ENCODE measurements around the gene C6orf15.

C6orf15 gene

DNA sequence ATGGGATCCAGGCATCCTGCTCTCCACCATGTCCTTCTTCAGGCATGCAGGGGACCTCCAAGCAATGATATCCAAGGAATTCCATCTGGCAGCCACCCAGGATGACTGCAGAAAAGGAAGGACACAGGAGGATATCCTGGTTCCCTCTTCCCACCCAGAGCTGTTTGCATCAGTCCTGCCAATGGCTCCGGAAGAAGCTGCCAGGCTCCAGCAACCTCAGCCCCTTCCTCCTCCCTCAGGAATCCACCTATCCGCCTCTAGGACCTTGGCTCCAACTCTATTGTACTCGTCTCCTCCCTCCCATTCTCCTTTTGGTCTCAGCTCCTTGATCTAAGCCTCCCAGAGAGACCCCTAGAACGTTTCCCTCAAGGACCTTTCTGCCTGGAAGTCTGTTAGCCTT is 27.2 kb upstream of the C6orf15 start:
- no peaks in the 10 kb centered on the region for H3K27me3 ChIP-seq (ENCODE audit: insufficient read depth, low read length, poor library complexity, severe bottlenecking)
- H3K9ac ChIP-seq (ENCODE audit: low read depth, low read length, poor library complexity, severe bottlenecking): no peak overlapping the region
- H3K36me3 ChIP-seq (ENCODE audit: insufficient read depth, low read length): no peaks in the 10 kb centered on the region
- H4K20me1 ChIP-seq (ENCODE audit: insufficient read depth, low read length, poor library complexity, severe bottlenecking): no peaks in the 10 kb centered on the region
- peaks cover 3% of the 10 kb centered on the region for H3K4me1 ChIP-seq (ENCODE audit: insufficient read depth, low read length, poor library complexity, severe bottlenecking)
- no peak overlapping the region for H3K4me2 ChIP-seq (ENCODE audit: low read depth, low read length, poor library complexity, severe bottlenecking)
- no peaks in the 10 kb centered on the region for H3K9me3 ChIP-seq (ENCODE audit: insufficient read depth, low read depth, low read length)
- TF ChIP-seq, protein P1, sequence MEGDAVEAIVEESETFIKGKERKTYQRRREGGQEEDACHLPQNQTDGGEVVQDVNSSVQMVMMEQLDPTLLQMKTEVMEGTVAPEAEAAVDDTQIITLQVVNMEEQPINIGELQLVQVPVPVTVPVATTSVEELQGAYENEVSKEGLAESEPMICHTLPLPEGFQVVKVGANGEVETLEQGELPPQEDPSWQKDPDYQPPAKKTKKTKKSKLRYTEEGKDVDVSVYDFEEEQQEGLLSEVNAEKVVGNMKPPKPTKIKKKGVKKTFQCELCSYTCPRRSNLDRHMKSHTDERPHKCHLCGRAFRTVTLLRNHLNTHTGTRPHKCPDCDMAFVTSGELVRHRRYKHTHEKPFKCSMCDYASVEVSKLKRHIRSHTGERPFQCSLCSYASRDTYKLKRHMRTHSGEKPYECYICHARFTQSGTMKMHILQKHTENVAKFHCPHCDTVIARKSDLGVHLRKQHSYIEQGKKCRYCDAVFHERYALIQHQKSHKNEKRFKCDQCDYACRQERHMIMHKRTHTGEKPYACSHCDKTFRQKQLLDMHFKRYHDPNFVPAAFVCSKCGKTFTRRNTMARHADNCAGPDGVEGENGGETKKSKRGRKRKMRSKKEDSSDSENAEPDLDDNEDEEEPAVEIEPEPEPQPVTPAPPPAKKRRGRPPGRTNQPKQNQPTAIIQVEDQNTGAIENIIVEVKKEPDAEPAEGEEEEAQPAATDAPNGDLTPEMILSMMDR (conservative IDR thresholded peaks at IDR 0.05; ENCODE audit: low read length): no peak
- no peak for TF ChIP-seq EZH2phosphoT487 (IDR thresholded peaks at IDR 0.05; ENCODE audit: borderline replicate concordance)
- no peak overlapping the region for H2AFZ ChIP-seq (ENCODE audit: low read length)
- H3K9me2 ChIP-seq (replicated peaks; ENCODE audit: low read depth, low read length): no peaks in the 10 kb centered on the region
- H3K79me2 ChIP-seq (ENCODE audit: insufficient read depth, low read length): no peaks in the 10 kb centered on the region
- H3F3A ChIP-seq (ENCODE audit: low read depth): no peaks in the 10 kb centered on the region
- no peak overlapping the region for H3K4me3 ChIP-seq (ENCODE audit: low read length, poor library complexity, severe bottlenecking)

DNA sequence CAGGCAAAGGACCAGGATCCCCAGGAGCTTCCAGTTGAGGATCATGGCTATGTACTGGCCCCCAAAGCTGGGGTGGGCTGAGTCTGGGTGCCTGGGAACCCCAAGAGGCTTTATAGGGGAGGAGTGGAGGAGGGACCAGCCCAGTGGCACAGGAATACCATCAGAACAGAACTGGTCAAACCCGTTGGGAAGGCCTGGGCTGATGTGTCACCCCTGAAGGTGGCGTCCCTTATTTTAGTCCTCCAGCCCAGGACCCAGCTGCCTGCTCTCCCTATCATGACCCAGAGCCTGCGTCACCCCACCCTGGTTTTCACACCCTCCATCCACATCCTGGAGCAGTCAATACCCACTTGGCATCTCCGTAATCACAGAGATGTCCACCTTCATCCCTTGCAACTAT is 26.6 kb upstream of the C6orf15 start, which contains the start of gene PSORS1C2:
Gene PSORS1C2 (minus strand): TSS at position 85 of the 400 bp plus-strand sequence. CDS start 40 bp downstream, at position 45.
- Histone ChIP-seq H3K9ac (ENCODE audit: low read depth, low read length, poor library complexity, severe bottlenecking) (peak within 1 kb of the TSS; percentile 31), H3K4me2 (ENCODE audit: low read depth, low read length, poor library complexity, severe bottlenecking) (peak within 1 kb of the TSS; percentile 59), H2AFZ (ENCODE audit: low read length) (peak within 1 kb of the TSS; percentile 64)

DNA sequence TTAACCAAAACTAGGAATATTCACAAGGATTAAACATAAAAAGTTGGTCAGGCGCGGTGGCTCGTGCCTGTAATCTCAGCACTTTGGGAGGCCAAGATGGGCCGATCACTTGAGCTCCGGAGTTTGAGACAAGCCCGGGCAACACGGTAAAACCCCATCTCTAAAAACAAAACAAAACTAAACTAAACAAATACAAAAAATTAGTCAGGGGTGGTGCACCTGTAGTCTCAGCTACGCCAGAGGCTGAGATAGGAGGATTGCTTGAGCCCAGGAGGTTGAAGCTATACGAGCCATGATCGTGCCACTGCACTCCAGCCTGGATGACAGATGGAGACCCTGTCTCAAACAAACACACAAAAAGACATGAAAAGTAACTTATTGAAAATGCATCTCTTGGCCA is 23.3 kb upstream of the C6orf15 start:
- Histone ChIP-seq H3K79me2 (ENCODE audit: insufficient read depth, low read length) (no peaks in the 10 kb centered on the region), H2AFZ (ENCODE audit: low read length) (no peak overlapping the region), H3K36me3 (ENCODE audit: insufficient read depth, low read length) (no peaks in the 10 kb centered on the region), H3K9ac (ENCODE audit: low read depth, low read length, poor library complexity, severe bottlenecking) (no peak overlapping the region), H4K20me1 (ENCODE audit: insufficient read depth, low read length, poor library complexity, severe bottlenecking) (no peaks in the 10 kb centered on the region), H3K27me3 (ENCODE audit: insufficient read depth, low read length, poor library complexity, severe bottlenecking) (no peaks in the 10 kb centered on the region), H3K4me3 (ENCODE audit: low read length, poor library complexity, severe bottlenecking) (no peak overlapping the region), H3K9me2 (replicated peaks; ENCODE audit: low read depth, low read length) (no peaks in the 10 kb centered on the region), H3K9me3 (ENCODE audit: insufficient read depth, low read depth, low read length) (no peaks in the 10 kb centered on the region), H3K4me1 (ENCODE audit: insufficient read depth, low read length, poor library complexity, severe bottlenecking) (peaks cover 3% of the 10 kb centered on the region), H3K4me2 (ENCODE audit: low read depth, low read length, poor library complexity, severe bottlenecking) (no peak overlapping the region), H3F3A (ENCODE audit: low read depth) (no peaks in the 10 kb centered on the region)
- TF ChIP-seq, protein P1 (conservative IDR thresholded peaks at IDR 0.05; ENCODE audit: low read length): no peak
- no peak for TF ChIP-seq EZH2phosphoT487 (IDR thresholded peaks at IDR 0.05; ENCODE audit: borderline replicate concordance)

More for the DNA sequence above, 26.6 kb upstream of the C6orf15 start, which contains the start of gene PSORS1C2:
- no peaks in the 10 kb centered on the region for H3K36me3 ChIP-seq (ENCODE audit: insufficient read depth, low read length)
- H3K79me2 ChIP-seq (ENCODE audit: insufficient read depth, low read length): no peaks in the 10 kb centered on the region
- H3K9me3 ChIP-seq (ENCODE audit: insufficient read depth, low read depth, low read length): no peaks in the 10 kb centered on the region
- H3K4me3 ChIP-seq (ENCODE audit: low read length, poor library complexity, severe bottlenecking): no peak within 1 kb of the TSS
- no peaks in the 10 kb centered on the region for H3F3A ChIP-seq (ENCODE audit: low read depth)
- peaks cover 3% of the 10 kb centered on the region for H3K4me1 ChIP-seq (ENCODE audit: insufficient read depth, low read length, poor library complexity, severe bottlenecking)
- H3K9me2 ChIP-seq (replicated peaks; ENCODE audit: low read depth, low read length): no peaks in the 10 kb centered on the region
- H3K27me3 ChIP-seq (ENCODE audit: insufficient read depth, low read length, poor library complexity, severe bottlenecking): no peaks in the 10 kb centered on the region
- no peak for TF ChIP-seq EZH2phosphoT487 (IDR thresholded peaks at IDR 0.05; ENCODE audit: borderline replicate concordance)
- TF ChIP-seq, protein P1 (conservative IDR thresholded peaks at IDR 0.05; ENCODE audit: low read length): no peak
- no peaks in the 10 kb centered on the region for H4K20me1 ChIP-seq (ENCODE audit: insufficient read depth, low read length, poor library complexity, severe bottlenecking)
